ENCODE measurements around the gene WARS2. TPM values are rescaled to one million over a fixed set of nuclear protein-coding genes. Genes with fewer than 3 reads are reported as not detected.

The WARS2 gene
- total RNA-seq, 4 donors from 2014 or later, result 15.6 to 21.8 (median 20.1) TPM

DNA sequence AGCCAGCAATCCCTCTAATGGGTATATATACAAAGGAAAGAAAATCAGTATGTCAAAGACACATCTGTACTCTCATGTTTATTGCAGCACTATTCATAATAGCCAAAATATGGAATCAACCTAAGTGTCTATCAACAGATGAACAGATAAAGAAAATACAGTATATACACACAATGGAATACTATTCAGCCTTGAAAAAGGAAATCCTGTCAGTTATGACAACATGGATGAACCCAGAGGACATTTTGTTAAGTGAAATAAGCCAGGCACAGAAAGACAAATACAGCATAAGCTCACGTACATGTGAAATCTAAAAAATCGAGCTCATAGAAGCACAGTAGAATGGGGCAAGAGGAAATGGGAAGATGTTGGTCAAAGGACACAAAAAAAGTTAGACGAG is 69.1 kb downstream of the WARS2 start:
- no peak for TF ChIP-seq CTCF (IDR thresholded peaks at IDR 0.05; ENCODE audit: low read depth)

- TF ChIP-seq CTCF (IDR thresholded peaks at IDR 0.05; ENCODE audit: low read depth), result no peak
Observed at GRCh38 chr1:119069682-119070081, 70.8 kb downstream of the WARS2 start.

GRCh38 chr1:119068427-119068826 is 72.0 kb downstream of the WARS2 start:
- TF ChIP-seq CTCF (IDR thresholded peaks at IDR 0.05; ENCODE audit: low read depth), result no peak

- no peak for TF ChIP-seq CTCF (IDR thresholded peaks at IDR 0.05; ENCODE audit: low read depth)
Observed at GRCh38 chr1:119061700-119062099, 78.8 kb downstream of the WARS2 start.

DNA sequence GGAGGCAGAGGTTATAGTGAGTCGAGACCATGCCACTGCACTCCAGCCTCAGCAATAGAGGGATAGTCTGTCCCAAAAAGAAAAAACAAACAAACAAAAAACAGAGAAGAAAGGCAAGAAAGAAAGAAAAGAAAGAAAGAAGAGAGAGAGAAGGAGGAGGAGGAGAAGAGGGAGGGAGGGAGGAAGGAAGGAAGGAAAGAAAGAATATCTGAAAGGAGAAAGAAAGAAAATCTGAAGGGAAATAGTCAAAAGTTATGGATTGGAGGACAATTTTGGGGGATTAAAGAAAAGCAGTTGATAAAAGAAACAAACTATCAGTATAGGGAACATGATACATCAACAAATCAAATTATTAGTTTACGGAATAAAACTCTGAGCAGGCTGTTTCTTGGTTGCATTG is 84.9 kb downstream of the WARS2 start:
- TF ChIP-seq CTCF (IDR thresholded peaks at IDR 0.05; ENCODE audit: low read depth), result no peak

- no peak for TF ChIP-seq CTCF (IDR thresholded peaks at IDR 0.05; ENCODE audit: low read depth)
Observed at GRCh38 chr1:119053917-119054316, 86.5 kb downstream of the WARS2 start.

DNA sequence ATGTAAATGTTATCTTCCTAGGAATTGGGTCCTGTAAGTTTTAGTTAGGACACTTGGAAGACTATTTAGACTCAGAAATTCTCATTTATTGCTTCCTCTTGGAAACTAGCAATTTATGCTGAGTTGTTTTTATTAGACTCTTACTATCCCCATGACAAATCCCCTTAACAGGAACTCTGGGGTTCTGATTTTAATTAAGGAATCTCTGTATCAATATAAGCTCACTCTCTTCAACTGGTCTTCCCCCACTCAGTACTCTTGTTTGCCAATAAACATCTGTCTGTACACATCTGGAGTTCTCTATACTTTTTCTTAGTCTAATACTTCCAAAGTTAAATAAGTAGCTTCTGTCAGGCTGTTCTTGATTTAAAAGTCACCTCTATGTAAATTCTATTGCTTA is 88.2 kb downstream of the WARS2 start:
- no peak for TF ChIP-seq CTCF (IDR thresholded peaks at IDR 0.05; ENCODE audit: low read depth)
